IMR-90 (cell line): ENCODE data around the gene SH3RF3. TPM values are rescaled to one million over a fixed set of nuclear protein-coding genes. Genes with fewer than 3 reads are reported as not detected.

ENCODE experiments used
- ATAC-seq: fragments of 200-7000 bp; cut with Tn5 transposase; 2 replicates; pipeline ENCODE4 v1.9.1; 2020; ENCODE audit warnings: low read depth, mild to moderate bottlenecking, moderate library complexity
- BruUV-seq: library from RNA; stranded (reverse); fragments of 400-500 nt; replicated peaks from 2 replicates; lab custom pipeline; 2021; lab: Mats Ljungman, UMichigan
- CTCF ChIA-PET: fragments of 300-600 bp; formaldehyde crosslinking; extraction: SDS; loops from one replicate; lab custom pipeline; 2021; ENCODE audit warnings: antibody characterized with exemption; lab: Yijun Ruan, JAX
- POLR2A ChIA-PET: fragments of 300-600 bp; sonication (Branson Sonifier 250); formaldehyde crosslinking; loops from one replicate; lab custom pipeline; 2022; ENCODE audit warnings: antibody characterized with exemption; ENCODE audit not compliant: unreplicated experiment; lab: Charles Lee
- DNase-seq: peaks from one replicate; pipeline ENCODE4 v3.0.0; 2013
- H2AFZ ChIP-seq: replicated peaks from 2 replicates; pipeline ENCODE3; 2013; ENCODE audit warnings: low read length, mild to moderate bottlenecking; ENCODE audit not compliant: poor library complexity
- H2AK5ac ChIP-seq: 2 replicates; pipeline ENCODE4 v1.6.1; 2013; ENCODE audit warnings: low read depth, low read length, inconsistent platforms
- H2AK9ac ChIP-seq: replicated peaks from 2 replicates; pipeline ENCODE3; 2013; ENCODE audit warnings: mild to moderate bottlenecking, low read depth, low read length, moderate library complexity; ENCODE audit not compliant: poor library complexity
- H2BK120ac ChIP-seq: 2 replicates; pipeline ENCODE4 v1.6.1; 2013; ENCODE audit warnings: low read depth, low read length, inconsistent platforms
- H2BK15ac ChIP-seq: 3 replicates; pipeline ENCODE4 v1.6.1; 2013; ENCODE audit warnings: low read depth, low read length, inconsistent platforms
- H2BK20ac ChIP-seq: 2 replicates; pipeline ENCODE4 v1.6.1; 2013; ENCODE audit warnings: low read depth, mild to moderate bottlenecking, inconsistent platforms, low read length, moderate library complexity
- H2BK5ac ChIP-seq: 2 replicates; pipeline ENCODE4 v1.6.1; 2013; ENCODE audit warnings: mild to moderate bottlenecking, low read depth, low read length, inconsistent platforms; ENCODE audit not compliant: poor library complexity, severe bottlenecking
- H3K14ac ChIP-seq: replicated peaks from 2 replicates; pipeline ENCODE4 v1.6.1; 2013; ENCODE audit warnings: low read depth, low read length, inconsistent platforms
- H3K18ac ChIP-seq: 2 replicates; pipeline ENCODE4 v1.6.1; 2013; ENCODE audit warnings: low read depth, low read length, control low read depth
- H3K23ac ChIP-seq: 2 replicates; pipeline ENCODE4 v1.6.1; 2013; ENCODE audit warnings: low read depth, low read length, inconsistent platforms
- H3K27ac ChIP-seq: 2 replicates; pipeline ENCODE4 v1.5.1; 2013; ENCODE audit warnings: mild to moderate bottlenecking, control low read depth, low read length; ENCODE audit not compliant: insufficient read depth
- H3K27me3 ChIP-seq: 2 replicates; pipeline ENCODE4 v1.6.1; 2013; ENCODE audit warnings: low read length; ENCODE audit not compliant: control insufficient read depth, insufficient read depth
- H3K36me3 ChIP-seq: 2 replicates; pipeline ENCODE4 v1.6.1; 2013; ENCODE audit warnings: low read length, mixed read lengths; ENCODE audit not compliant: control insufficient read depth, insufficient read depth
- H3K4ac ChIP-seq: 2 replicates; pipeline ENCODE4 v1.6.1; 2013; ENCODE audit warnings: low read depth, low read length, inconsistent platforms
- H3K4me1 ChIP-seq: 2 replicates; pipeline ENCODE4 v1.6.1; 2013; ENCODE audit warnings: low read length, mixed read lengths; ENCODE audit not compliant: control insufficient read depth, insufficient read depth
- H3K4me2 ChIP-seq: 2 replicates; pipeline ENCODE4 v1.6.1; 2013; ENCODE audit warnings: low read depth, mild to moderate bottlenecking, control low read depth, low read length, moderate library complexity
- H3K4me3 ChIP-seq: 2 replicates; pipeline ENCODE4 v1.5.1; 2013; ENCODE audit warnings: low read depth, mild to moderate bottlenecking, control low read depth, low read length, moderate library complexity; ENCODE audit not compliant: insufficient read depth
- H3K56ac ChIP-seq: 2 replicates; pipeline ENCODE4 v1.6.1; 2013; ENCODE audit warnings: low read length, inconsistent platforms; ENCODE audit not compliant: insufficient read depth; ENCODE audit errors: extremely low read depth
- H3K79me1 ChIP-seq, 2 experiments: 2 replicates each; pipeline ENCODE4 v1.6.1; 2013; ENCODE audit warnings: low read length in 2 of 2, inconsistent platforms in 1 of 2, low read depth in 1 of 2
- H3K9ac ChIP-seq: 2 replicates; pipeline ENCODE4 v1.6.1; 2013; ENCODE audit warnings: low read depth, low read length, control low read depth
- H3K9me1 ChIP-seq: 2 replicates; pipeline ENCODE4 v1.6.1; 2013; ENCODE audit warnings: low read length, inconsistent platforms; ENCODE audit not compliant: insufficient read depth
- H3K9me3 ChIP-seq: 2 replicates; pipeline ENCODE4 v1.6.1; 2013; ENCODE audit warnings: low read length; ENCODE audit not compliant: control insufficient read depth, insufficient read depth
- H4K20me1 ChIP-seq: 2 replicates; pipeline ENCODE4 v1.6.1; 2013; ENCODE audit warnings: low read length, inconsistent platforms; ENCODE audit not compliant: insufficient read depth
- H4K5ac ChIP-seq: 2 replicates; pipeline ENCODE4 v1.6.1; 2013; ENCODE audit warnings: mild to moderate bottlenecking, low read depth, low read length, control low read depth
- H4K8ac ChIP-seq, 2 experiments: 2 replicates each; pipeline ENCODE4 v1.6.1; 2013; ENCODE audit warnings: low read depth in 2 of 2, low read length in 2 of 2, control low read depth in 1 of 2, inconsistent platforms in 1 of 2
- H4K91ac ChIP-seq: 2 replicates; pipeline ENCODE4 v1.6.1; 2013; ENCODE audit warnings: low read depth, low read length, inconsistent platforms; ENCODE audit not compliant: insufficient read depth
- BHLHE40 ChIP-seq: fragments of 150-350 bp; IDR thresholded peaks from 2 replicates; pipeline ENCODE4 v1.6.1; 2016; ENCODE audit warnings: mild to moderate bottlenecking, low read depth, low read length
- CEBPB ChIP-seq: IDR thresholded peaks from 2 replicates; pipeline ENCODE4 v1.6.1; 2012; ENCODE audit warnings: low read depth, low read length, improper control_type of control experiment
- CHD1 ChIP-seq: IDR thresholded peaks from 2 replicates; pipeline ENCODE4 v1.6.1; 2012; ENCODE audit warnings: low read depth, low read length, improper control_type of control experiment
- FOS ChIP-seq: fragments of 150-350 bp; IDR thresholded peaks from 2 replicates; pipeline ENCODE4 v1.6.1; 2016; ENCODE audit warnings: low read depth, low read length
- MAFK ChIP-seq: IDR thresholded peaks from 2 replicates; pipeline ENCODE4 v1.6.1; 2012; ENCODE audit warnings: low read depth, low read length, improper control_type of control experiment
- MAZ ChIP-seq: IDR thresholded peaks from 2 replicates; pipeline ENCODE4 v1.6.1; 2012; ENCODE audit warnings: low read depth, mild to moderate bottlenecking, low read length, improper control_type of control experiment, moderate library complexity, borderline replicate concordance
- MXI1 ChIP-seq: IDR thresholded peaks from 2 replicates; pipeline ENCODE4 v1.6.1; 2012; ENCODE audit warnings: low read depth, mild to moderate bottlenecking, low read length, moderate library complexity, borderline replicate concordance
- NFE2L2 ChIP-seq: fragments of 150-350 bp; IDR thresholded peaks from 2 replicates; pipeline ENCODE4 v1.6.1; 2016; ENCODE audit warnings: low read depth, mild to moderate bottlenecking, low read length
- POLR2A ChIP-seq: IDR thresholded peaks from 2 replicates; pipeline ENCODE4 v1.6.1; 2012; ENCODE audit warnings: mild to moderate bottlenecking, low read depth, low read length
- RAD21 ChIP-seq: IDR thresholded peaks from 2 replicates; pipeline ENCODE4 v1.6.1; 2012; ENCODE audit warnings: low read length, improper control_type of control experiment
- RCOR1 ChIP-seq: IDR thresholded peaks from 2 replicates; pipeline ENCODE4 v1.6.1; 2012; ENCODE audit warnings: mild to moderate bottlenecking, low read length, improper control_type of control experiment; ENCODE audit not compliant: insufficient replicate concordance
- RFX5 ChIP-seq: IDR thresholded peaks from 2 replicates; pipeline ENCODE4 v1.8.0; 2012; ENCODE audit warnings: low read depth, mild to moderate bottlenecking, low read length, moderate library complexity
- SMC3 ChIP-seq: fragments of 150-350 bp; IDR thresholded peaks from 2 replicates; pipeline ENCODE4 v1.6.1; 2016; ENCODE audit warnings: low read depth, mild to moderate bottlenecking, antibody characterized with exemption, low read length, moderate library complexity
- WGBS, 2 experiments: methylation state at CpG; one replicate each; pipeline versions ENCODE4 v1.1.5 to v1.1.7; 2013; ENCODE audit warnings: missing lambda C conversion rate in 2 of 2; ENCODE audit not compliant: insufficient read length in 1 of 2; ENCODE audit errors: extremely low coverage in 2 of 2; 5-methylcytosine and 5-hydroxymethylcytosine counted together
- dilution Hi-C: fragments of 300-500 bp; cut with HindIII; formaldehyde crosslinking; loops from one replicate; pipeline ENCODE4 v1.14.3; 2018; ENCODE audit warnings: low sequenced_read_pairs; ENCODE audit not compliant: unreplicated experiment
- in situ Hi-C: fragments of 300-500 bp; cut with MboI; formaldehyde crosslinking; loops from 3 replicates; pipeline ENCODE4 v1.14.3; 2019; ENCODE audit warnings: low sequenced_read_pairs, inconsistent platforms, mixed read lengths
- intact Hi-C: fragments of 100-400 bp; cut with micrococcal nuclease; formaldehyde crosslinking; loops from 2 replicates; pipeline ENCODE4 v1.10.0; 2022
- polyA plus RNA-seq, 3 experiments: library from polyadenylated mRNA; depleted of rRNA; stranded (reverse); fragments of >200 nt; gene quantifications; 2 replicates each; pipeline ENCODE4 v1.2.3, GENCODE V29; 2012; ENCODE audit warnings: low replicate concordance in 1 of 3
- total RNA-seq: library from RNA; depleted of rRNA; stranded (reverse); fragments of >200 nt; gene quantifications from 2 replicates; pipeline ENCODE4 v1.2.3, GENCODE V29; 2012
- TF ChIP-seq, protein P1 (sequence below): fragments of 150-350 bp; IDR thresholded peaks from 2 replicates; pipeline ENCODE4 v1.6.1; 2016; ENCODE audit warnings: low read depth, mild to moderate bottlenecking, low read length, moderate library complexity, borderline replicate concordance
- TF ChIP-seq, protein P2 (sequence below): fragments of 150-350 bp; IDR thresholded peaks from 2 replicates; pipeline ENCODE4 v1.6.1; 2017; ENCODE audit warnings: mild to moderate bottlenecking, antibody characterized with exemption, low read length, low read depth
- TF ChIP-seq, protein P3 (sequence below): conservative IDR thresholded peaks from 2 replicates; pipeline ENCODE4 v1.5.1; 2012; ENCODE audit warnings: mild to moderate bottlenecking, low read depth, low read length, improper control_type of control experiment

Gene SH3RF3
- total and polyA plus RNA-seq, 2 of the 4 experiments (the other 2 are of a cell fraction) = 3.4 to 5.3 TPM

DNA sequence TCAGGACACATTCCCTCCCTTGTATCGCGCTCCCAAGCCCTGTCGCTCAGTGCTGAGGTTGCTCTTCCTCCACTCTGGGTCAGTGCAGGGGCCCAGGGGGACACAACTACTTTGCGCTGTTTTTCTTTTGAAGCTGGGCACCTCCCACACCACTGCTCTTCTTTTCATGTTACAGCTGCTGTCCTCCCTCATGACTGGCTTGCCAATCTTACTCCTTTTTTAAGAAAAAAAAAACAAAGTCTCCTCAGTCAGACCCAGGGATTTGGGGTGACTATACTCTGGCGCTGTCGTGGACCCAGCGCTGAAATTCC is 264.6 kb downstream of the SH3RF3 start:
- Histone ChIP-seq H3K18ac (no peak overlapping the region), H3K9ac (no peak overlapping the region), H3K27ac (no peak overlapping the region), H2AFZ (no peak overlapping the region), H2BK120ac (no peak overlapping the region), H4K20me1 (peaks cover 23% of the 10 kb centered on the region), H3K56ac (no peak overlapping the region), H2BK15ac (no peak overlapping the region), H2BK5ac (no peak overlapping the region), H2BK20ac (no peak overlapping the region), H3K9me1 (peaks cover 16% of the 10 kb centered on the region), H2AK9ac (no peak overlapping the region), H3K9me3 (no peaks in the 10 kb centered on the region), H3K27me3 (no peaks in the 10 kb centered on the region), H4K5ac (no peak overlapping the region), H3K14ac (no peak overlapping the region), H3K4me1 (no peaks in the 10 kb centered on the region), H3K4me2 (no peak overlapping the region), H3K79me1 (peaks cover 0 to 64% of the 10 kb centered on the region in 2 experiments; a peak in 3 of 4 replicates), H3K36me3 (peaks cover 9% of the 10 kb centered on the region), H4K8ac (no peak overlapping the region), H4K91ac (no peak overlapping the region), H3K4ac (no peak overlapping the region), H3K23ac (no peak overlapping the region), H3K4me3 (no peak overlapping the region), H2AK5ac (no peak overlapping the region)
- BruUV-seq = no TSS peak
- ATAC-seq (no peak), DNase-seq (no peak)
- dilution Hi-C loops (no loop called here), intact Hi-C loops (no loop called here), in situ Hi-C loops (no loop called here)
- POLR2A ChIA-PET = no interaction called here
- CTCF ChIA-PET = no interaction called here
- TF ChIP-seq RFX5 (no peak), RAD21 (no peak), CHD1 (no peak), RCOR1 (no peak), CEBPB (no peak), POLR2A (no peak), NFE2L2 (no peak), MXI1 (no peak), BHLHE40 (no peak), MAZ (no peak), FOS (no peak), SMC3 (no peak), MAFK (no peak)
- TF ChIP-seq, protein P1, sequence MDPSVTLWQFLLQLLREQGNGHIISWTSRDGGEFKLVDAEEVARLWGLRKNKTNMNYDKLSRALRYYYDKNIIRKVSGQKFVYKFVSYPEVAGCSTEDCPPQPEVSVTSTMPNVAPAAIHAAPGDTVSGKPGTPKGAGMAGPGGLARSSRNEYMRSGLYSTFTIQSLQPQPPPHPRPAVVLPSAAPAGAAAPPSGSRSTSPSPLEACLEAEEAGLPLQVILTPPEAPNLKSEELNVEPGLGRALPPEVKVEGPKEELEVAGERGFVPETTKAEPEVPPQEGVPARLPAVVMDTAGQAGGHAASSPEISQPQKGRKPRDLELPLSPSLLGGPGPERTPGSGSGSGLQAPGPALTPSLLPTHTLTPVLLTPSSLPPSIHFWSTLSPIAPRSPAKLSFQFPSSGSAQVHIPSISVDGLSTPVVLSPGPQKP = no peak
- TF ChIP-seq, protein P2, sequence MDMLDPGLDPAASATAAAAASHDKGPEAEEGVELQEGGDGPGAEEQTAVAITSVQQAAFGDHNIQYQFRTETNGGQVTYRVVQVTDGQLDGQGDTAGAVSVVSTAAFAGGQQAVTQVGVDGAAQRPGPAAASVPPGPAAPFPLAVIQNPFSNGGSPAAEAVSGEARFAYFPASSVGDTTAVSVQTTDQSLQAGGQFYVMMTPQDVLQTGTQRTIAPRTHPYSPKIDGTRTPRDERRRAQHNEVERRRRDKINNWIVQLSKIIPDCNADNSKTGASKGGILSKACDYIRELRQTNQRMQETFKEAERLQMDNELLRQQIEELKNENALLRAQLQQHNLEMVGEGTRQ = no peak
- TF ChIP-seq, protein P3, sequence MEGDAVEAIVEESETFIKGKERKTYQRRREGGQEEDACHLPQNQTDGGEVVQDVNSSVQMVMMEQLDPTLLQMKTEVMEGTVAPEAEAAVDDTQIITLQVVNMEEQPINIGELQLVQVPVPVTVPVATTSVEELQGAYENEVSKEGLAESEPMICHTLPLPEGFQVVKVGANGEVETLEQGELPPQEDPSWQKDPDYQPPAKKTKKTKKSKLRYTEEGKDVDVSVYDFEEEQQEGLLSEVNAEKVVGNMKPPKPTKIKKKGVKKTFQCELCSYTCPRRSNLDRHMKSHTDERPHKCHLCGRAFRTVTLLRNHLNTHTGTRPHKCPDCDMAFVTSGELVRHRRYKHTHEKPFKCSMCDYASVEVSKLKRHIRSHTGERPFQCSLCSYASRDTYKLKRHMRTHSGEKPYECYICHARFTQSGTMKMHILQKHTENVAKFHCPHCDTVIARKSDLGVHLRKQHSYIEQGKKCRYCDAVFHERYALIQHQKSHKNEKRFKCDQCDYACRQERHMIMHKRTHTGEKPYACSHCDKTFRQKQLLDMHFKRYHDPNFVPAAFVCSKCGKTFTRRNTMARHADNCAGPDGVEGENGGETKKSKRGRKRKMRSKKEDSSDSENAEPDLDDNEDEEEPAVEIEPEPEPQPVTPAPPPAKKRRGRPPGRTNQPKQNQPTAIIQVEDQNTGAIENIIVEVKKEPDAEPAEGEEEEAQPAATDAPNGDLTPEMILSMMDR = no peak
- 91% methylated on average over 7 of the region's 7 CpGs; no CpG with 5 or more reads in 1 of the 2 experiments for WGBS, 2 experiments
